ENCODE measurements around the gene RABEP1.

The RABEP1 gene

DNA sequence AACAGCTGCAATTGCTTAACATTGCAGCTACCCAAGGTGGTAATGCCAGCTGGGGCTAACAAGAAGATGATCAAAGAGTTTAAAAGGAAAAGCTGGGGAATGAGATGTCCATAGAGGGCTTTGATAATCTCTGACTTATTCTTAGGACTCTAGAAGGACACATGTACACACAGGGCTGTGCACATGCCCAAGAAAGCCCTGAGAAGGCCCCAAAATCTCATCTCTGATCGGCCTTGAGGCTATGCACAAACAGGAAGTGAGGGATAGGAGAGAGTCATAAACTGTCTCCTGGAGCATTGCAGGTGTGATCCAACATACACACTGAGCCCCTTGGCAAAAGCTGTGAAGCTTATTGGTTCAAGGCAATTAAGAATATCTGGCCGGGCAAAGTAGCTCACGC is 17.2 kb upstream of the RABEP1 start:
- no peak for DNase-seq

DNA sequence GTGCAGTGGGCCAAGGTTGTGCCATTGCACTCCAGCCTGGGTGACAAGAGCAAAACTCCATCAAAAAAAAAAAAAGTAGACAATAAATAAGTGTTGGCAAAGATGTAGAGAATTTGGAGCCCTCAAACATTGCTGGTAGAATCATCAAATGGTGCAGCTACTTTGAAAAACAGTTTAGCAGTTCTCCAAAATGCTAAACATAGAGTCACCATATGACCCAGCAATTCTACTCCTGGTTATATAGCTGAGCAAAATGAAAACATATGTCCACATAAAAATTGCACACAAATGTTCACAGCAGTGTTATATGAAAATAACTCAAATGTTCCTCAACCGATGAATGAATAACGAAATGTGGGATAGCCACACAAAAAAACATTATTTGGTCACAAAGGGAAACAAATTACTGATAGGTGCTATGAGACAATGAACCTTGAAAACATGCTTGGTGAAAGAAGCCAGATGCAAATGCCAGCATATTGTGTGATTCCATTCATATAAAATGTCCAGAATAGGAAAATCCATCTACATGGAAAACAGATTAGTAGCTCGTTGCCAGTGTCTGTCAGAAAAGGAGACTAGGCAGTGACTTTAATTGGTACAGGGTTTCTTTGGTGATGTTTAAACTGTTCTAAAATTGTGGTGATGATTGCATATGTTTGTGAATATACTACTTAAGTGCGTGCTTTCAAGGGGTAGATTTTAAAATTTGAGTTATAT is 12.7 kb upstream of the RABEP1 start:
- DNase-seq, result no peak

DNA sequence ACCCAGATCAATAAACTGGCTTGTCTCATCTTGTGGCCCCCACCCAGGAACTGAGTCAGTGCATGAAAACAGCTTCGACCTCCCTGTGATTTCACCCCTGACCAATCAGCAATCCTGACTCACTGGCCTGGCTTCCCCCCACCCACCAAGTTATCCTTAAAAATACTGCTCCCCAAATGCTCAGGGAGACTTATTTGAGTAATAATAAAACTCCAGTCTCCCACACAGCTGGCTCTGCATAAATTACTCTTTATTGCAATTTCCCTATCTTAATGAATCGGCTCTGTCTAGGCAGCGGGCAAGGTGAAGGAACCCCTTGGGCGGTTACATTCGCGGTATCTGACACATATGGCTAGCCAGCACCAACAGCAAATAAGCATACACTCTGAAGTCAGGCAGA is 9.8 kb upstream of the RABEP1 start:
- no peak for DNase-seq

DNA sequence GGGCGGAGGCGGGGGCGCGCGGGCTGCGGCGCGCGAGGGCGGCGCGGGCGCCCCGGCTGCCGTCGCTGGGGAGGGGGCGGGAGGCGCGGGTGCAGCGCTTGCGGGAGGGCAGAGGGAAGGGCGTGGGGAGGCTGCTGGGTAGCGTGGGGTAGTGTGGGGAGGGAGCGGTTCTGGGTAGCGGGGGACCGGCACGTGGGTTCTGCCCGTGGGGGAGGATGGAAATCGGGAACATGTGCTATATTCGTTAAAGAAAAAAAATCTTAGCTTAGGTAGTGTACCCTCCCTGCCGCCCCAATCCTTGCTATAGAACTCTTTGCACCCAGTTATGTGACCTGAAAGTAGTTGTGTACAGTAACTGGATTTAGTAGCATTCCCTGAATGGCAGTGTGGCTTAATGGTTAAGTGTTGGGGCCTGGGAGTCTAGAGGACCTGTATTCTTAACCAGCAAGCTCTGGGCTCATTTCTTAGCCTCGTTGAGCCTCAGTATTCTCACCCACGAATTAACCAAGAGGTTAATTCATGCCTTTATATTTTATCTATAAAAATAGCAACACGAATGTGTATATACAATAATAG is 646 bp downstream of the RABEP1 start:
- peak in 30 of 56 donors; percentile 2 to 60 (median 22) for DNase-seq

DNA sequence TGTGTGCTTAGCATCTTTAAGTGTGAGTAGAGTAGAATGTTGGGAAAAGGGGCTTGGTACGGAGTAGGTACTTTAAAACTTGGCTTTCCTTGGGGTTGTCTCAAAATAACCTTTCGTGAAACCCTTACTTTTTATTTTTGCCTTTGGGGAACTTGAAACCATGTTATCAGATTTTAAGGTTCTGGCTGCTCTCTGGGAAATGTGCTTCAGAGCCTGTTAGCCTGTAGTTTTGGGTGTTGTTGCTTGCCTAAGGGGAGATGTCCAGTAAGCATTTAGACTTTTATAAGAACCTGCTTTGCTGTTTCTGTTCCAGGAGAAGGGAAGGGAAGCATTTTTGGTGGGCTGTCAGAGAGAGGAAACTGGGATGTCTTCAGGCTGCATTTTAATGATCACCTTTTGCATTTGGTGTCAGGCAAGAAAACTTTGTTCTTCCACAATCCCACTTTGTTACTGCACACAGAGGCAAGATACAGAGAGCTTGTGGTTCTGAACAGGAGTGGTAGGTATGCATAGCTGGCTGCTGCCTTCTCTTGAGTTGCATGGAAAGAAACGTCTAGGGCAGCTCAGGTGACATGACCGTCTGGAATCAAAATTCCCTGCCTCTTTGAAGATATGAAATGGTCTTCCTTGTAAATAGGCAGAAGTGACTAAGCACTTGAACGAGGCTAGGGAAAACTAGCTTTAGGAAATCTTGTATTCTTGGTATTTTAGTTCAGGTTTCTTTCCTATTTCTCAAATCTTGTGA is 1.7 kb downstream of the RABEP1 start:
- no peak for DNase-seq

DNA sequence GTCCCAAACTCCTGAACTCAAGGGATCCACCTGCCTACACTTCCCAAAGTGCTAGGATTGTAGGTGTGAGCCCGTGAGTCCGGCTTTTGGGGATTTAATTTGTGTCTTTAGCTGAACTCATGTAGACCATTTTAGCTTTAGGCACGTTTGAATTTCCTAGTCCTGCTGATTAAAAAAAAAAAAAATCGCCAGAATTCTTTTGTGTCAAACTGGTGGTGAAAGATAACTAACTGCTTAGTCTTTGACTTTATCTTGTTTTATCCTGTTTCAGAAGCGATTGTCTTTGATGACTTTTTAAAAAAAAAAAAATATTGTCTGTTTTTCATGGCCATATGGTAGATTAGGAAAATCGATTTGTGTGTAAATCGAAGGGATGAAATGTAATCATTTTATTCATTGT is 2.6 kb downstream of the RABEP1 start:
- DNase-seq, result no peak

DNA sequence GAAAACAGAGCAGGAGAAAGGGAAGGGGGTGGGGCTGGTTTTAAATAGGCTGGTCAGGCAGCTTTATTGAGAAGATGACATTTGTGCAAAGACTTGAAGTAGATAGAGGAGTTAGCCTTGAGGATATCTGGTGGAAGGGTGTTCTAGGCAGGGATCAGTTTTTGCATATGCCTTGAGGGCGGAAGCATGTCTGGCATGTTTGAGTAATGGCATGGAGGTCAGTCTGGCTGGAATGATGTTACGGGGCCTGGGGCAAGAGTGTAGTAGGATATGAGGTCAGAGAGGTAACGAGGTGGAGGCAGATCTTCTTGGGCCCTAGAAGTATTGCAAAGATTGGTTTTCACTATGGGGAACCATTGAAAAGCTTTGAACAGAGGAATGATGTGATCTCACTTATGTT is 4.8 kb downstream of the RABEP1 start:
- DNase-seq, result no peak

DNA sequence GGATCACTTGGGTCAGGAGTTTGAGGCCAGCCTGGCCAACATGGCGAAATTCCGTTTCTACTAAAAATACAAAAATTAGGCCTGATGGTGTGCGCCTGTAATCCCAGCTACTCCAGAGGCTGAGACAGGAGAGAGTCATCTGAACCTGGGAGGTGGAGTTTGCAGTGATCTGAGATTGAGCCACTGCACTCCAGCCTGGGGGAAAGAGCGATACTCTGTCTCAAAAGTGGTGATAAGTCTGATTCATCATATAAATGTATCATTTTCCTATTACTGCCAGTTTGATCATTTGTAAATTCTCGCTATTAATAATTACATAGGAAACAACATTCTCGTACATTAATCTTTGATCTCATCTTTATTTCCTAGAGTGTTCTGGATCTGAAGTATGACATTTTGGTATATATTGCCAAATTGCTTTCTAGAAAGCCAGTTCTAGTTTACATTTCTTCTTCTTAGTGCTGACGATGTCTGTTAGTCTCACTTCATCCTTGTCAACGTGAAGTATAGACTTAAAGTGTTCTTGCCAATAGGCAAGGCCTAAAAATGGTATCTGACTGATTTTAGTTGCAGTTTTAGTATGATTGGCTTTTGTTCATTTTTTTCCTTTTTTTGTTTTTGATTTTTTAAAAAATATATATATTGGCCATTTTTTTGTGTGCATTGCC is 9.7 kb downstream of the RABEP1 start:
- no peak for DNase-seq

DNA sequence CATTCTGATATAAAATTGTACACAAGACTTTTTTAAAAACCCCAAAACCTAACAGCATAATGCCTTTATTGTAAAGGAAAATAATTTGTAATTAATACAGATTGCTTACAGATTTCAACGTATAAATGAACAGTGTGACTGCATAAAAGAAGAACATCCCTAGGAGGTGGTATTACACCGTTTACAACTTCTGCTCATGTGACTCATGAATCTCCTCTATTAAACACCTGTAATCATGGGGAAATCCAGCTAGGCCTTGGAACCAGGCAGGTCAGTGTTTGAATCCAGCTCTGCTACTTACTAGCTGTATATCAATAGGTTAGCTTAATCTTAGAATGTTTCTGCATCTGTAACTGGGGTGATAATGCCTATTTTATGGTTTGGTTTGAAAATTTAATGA is 15.2 kb downstream of the RABEP1 start:
- DNase-seq, result no peak

DNA sequence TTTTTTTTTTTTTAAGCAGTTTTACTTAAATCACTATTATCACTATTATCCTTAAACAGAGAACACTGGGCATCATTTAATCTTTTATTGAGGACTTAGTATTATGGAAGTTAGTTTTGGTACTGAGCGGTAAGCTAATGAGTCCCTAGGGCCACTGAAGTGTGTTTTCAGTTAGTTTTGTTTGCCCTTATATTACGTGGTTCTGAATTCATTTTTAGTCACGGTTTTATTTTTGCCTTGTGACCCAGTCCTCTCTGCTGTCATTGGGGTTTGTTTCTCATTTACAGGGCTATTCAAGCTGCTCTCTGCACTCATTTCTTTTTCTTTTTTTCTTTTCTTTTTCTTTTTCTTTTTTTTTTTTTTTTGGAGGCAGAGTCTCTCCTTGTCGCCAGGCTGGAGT is 17.3 kb downstream of the RABEP1 start:
- DNase-seq, result no peak

DNA sequence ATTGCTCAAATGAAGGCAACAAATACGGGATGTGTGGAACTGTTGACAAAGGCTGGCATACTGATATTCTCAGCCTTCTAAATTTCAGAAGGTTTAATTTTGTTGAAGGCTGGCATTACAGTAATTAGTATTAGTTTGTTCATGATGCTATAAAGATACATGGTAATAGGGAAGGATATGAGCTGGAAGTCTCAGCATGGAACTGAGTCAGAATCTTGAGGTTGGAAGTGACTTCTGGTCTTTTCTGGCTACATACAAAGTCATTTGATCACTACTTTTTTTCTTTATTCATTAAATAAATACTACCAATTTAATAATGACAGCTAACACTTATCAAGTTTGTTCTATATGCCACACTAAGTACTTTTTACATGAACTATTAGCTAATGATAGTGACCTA is 22.6 kb downstream of the RABEP1 start:
- DNase-seq, result no peak

DNA sequence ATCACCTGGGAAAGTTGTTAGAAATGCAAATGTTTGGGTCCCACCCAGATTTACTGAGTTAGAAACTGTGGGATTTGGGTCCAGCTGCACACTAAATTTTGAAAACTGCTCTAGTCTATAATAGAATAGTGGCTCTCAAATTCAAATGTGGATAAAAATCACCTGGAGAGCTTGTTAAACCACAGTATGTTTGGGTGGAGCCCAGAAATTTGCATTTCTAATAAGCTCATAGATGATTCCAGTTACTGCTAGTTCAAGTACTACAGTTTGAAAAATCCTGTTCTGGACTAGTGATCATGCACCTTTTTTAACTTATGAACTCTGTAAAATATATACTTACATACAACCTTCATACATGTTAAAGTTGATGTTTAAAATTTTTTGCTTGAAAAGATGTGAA is 27.8 kb downstream of the RABEP1 start:
- no peak for DNase-seq

DNA sequence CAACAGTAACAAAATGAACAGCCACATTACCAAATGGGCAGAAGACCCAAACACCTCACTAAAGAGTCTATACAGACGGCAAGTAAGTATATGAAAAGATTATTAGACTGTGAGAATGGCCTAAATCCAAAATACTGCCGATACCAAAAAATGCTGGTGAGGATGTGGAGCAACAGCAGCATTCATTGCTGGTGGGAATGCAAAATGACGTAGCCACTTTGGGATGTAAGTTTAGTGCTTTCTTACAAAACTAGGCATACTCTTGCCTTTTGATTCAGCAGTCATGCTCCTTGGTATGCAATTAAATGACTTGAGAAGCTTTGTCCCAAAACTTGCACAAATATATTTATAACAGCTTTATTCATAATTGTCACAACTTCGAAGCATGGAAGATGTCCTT is 43.8 kb downstream of the RABEP1 start:
- no peak for DNase-seq

DNA sequence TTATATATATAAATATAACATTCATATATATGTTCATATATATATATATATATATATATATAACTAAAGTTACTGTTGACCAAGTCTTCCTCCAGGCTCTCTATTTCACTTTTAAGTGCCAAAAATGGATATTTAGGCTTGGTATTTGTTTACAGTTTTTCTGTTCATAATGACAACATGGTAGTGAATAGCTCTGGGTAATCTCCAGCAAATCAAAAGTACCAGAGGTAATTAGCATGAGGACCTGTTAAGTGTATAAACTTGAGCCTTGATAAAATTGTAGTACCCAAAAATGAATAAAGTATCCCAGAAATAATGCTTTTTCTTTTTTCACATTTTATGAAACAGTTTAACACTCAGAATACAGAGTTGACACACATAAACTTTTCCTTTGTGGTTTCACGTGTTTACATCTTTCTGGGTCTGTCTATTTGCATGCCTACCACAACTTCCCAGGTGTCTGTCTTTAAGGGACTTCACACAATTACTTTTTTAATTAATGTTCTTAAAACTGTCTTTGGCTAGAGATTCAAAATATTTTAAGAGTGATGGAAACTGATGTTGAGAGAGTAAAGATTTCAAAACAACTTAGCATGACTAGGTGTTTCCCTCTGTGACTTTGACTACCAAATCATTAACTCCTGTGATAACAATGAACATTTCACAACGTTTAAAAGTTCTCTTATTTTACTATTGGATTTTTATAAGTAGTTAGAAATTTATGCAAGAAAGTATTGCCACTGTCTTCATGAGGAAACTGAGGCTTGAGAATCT is 47.9 kb downstream of the RABEP1 start:
- no peak for DNase-seq

DNA sequence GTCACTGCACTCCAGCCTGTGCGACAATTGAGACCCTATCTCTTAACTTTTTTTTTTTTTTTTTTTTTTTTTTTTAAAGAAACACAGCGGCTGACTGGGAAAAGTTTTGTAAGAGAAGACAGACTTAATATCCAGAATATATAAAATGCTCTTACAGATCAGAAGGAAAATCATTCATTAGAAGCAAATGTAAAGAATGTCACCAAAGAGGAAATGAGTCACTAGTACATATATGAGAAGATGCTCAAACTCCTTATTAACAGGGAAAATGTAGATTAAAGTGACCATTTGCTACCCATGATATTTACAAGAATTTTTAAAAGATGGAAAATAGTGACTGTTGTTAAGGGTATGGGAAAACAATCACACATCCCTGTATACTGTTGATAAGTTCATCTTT is 48.9 kb downstream of the RABEP1 start:
- no peak for DNase-seq

DNA sequence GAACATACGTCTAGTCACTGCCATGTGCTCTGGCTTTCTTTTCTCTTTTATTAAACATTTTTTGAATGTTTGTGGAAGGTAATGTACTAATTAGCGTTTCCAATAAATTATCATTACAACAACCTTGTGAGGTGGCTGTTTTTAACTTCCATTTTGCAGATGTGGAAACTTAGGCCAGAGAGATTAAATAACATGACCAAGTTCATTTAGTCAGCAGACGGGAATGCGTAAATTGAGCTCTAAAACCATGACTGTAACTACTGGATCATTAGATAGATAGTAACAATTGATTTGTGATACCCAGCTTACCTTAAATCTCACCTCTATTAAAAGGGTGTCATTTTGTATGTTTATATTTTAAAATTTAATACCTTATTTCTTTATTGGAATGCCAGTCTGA is 49.4 kb downstream of the RABEP1 start:
- DNase-seq, result no peak

DNA sequence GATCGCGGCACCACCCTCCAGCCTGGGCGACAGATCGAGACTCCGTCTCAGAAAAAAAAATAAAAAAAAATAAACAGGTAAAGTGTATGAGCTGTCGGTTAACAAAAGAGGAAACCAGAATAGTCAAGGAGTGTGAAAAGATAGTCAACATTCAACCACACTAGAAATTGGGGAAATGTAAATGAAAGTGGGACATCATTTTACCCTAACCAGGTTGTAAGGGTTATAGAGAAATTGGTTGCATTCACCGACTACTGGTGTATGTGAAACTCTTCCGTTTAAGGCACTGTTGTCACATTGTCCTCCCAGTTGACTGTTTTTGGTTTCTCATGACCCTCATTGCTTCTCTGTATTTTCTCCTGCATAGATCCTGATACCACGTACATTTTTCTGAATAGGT is 62.8 kb downstream of the RABEP1 start:
- no peak for DNase-seq

DNA sequence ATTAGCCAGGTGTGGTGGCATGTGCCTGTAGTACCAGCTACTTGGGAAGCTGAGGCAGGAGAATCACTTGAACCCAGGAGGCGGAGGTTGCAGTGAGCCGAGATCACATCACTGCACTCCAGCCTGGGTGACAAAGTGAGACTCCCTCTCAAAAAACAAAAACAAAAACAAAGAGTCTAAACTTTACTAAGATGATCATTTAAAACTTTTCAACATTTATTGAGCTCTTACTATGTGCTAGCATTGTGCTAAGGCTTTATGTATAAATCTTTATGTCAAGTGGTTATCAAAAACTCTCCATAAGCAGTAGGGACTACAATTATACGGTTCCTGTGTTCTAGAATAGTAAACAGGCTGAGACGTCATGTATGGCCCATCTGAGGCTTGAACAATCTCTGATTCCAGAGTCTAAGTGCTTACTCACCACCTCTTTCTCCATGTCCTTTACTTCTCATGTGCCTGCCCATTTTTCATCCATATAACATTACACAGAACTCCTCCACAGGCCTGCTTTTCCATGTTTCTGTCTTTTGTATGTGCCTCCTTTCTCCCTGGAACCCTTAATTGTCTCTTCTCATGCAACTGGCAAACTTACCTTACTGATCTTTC is 70.7 kb downstream of the RABEP1 start:
- DNase-seq, result no peak

DNA sequence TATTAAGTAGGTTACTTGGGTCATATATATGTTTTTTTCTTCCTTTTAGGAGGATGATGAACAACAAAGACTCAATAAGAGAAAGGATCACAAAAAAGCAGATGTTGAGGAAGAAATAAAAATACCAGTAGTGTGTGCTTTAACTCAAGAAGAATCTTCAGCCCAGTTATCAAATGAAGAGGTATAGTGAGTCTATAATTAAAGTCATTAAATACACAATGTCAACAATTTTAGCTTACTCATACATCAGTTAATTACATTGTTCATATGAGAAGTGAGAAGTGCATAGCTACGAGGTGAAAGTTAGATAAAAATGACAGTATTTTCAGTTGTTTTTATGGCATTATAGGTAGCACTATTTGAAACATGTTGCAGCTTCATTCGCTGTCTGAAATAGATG is 72.2 kb downstream of the RABEP1 start:
- no peak for DNase-seq

DNA sequence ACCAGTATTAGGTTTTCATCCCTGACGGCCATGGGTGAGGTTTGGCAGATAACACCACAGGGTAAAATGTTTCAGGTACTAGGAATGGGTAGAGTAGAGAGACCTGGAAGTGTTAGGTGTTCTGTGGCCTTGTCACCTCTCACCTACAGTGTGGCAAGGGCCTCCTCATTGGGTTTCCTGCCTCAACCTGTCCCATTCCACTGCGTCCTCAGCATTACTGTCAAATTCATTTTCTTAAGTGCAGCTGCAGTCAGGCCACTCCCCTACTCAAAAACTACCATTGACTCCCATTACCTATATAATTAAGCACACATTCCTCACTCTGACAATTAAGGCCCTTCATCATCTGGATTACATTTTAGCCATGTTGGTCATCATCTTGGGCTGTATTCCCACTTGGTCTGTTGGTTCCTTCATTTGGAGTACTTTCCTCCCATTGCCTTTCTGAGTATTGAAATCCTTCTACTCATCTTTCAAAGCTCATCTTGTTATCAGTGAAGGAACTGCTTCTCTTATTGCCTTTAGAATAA is 72.9 kb downstream of the RABEP1 start:
- DNase-seq, result no peak
